GM12878 (cell line): Measurements from ENCODE around the gene NCAPH2. TPM values are rescaled to one million over a fixed set of nuclear protein-coding genes. Genes with fewer than 3 reads are reported as not detected.

ENCODE experiments used
- ATAC-seq: fragments of 200-7000 bp; cut with Tn5 transposase; 3 replicates; pipeline ENCODE4 v1.9.1; 2020; ENCODE audit warnings: mild to moderate bottlenecking, moderate library complexity
- BruUV-seq: library from RNA; stranded (reverse); fragments of 400-500 nt; replicated peaks from 2 replicates; lab custom pipeline; 2021; lab: Mats Ljungman, UMichigan
- CTCF ChIA-PET: fragments of 300-600 bp; sonication (Branson Sonifier 250); formaldehyde crosslinking; extraction: SDS; loops from one replicate; lab custom pipeline; 2021; ENCODE audit warnings: inconsistent platforms; lab: Yijun Ruan, JAX
- POLR2A ChIA-PET: fragments of 350-600 bp; formaldehyde crosslinking; extraction: SDS; loops from one replicate; lab custom pipeline; 2021; ENCODE audit warnings: inconsistent platforms; lab: Charles Lee
- RAD21 ChIA-PET: fragments of 300-600 bp; sonication (Branson Sonifier 250); formaldehyde crosslinking; loops from one replicate; lab custom pipeline; 2023; ENCODE audit warnings: antibody characterized with exemption; ENCODE audit not compliant: unreplicated experiment; lab: Charles Lee
- SMC1A ChIA-PET: fragments of 300-600 bp; sonication (Branson Sonifier 250); formaldehyde crosslinking; loops from one replicate; lab custom pipeline; 2023; ENCODE audit not compliant: unreplicated experiment, uncharacterized antibody; lab: Charles Lee
- DNase-seq: peaks from one replicate; pipeline ENCODE4 v3.0.0-alpha.2; 2011; ENCODE audit warnings: low read depth, low spot score
- FAIRE-seq: peaks from 3 replicates; lab custom pipeline; 2011; peaks lifted over from hg19 to GRCh38; lab: Jason Lieb, UNC
- H2AFZ ChIP-seq: 2 replicates; pipeline ENCODE4 v1.6.0; 2011; ENCODE audit warnings: low read depth, low read length, control low read depth; ENCODE audit not compliant: control insufficient read depth
- H3K27ac ChIP-seq: 2 replicates; pipeline ENCODE4 v1.5.1; 2011; ENCODE audit warnings: control low read depth; ENCODE audit not compliant: control insufficient read depth, insufficient read depth
- H3K27me3 ChIP-seq, 2 experiments: replicated peaks in 1 of 2; 2 replicates each; pipeline versions ENCODE4 v1.6.0 to v1.6.1; 2011; ENCODE audit warnings: low read length in 1 of 2; ENCODE audit not compliant: control insufficient read depth in 2 of 2, insufficient read depth in 2 of 2
- H3K36me3 ChIP-seq, 2 experiments: 2 replicates each; pipeline ENCODE4 v1.5.1; 2011; ENCODE audit warnings: low read length in 1 of 2; ENCODE audit not compliant: control insufficient read depth in 2 of 2, insufficient read depth in 2 of 2
- H3K4me1 ChIP-seq: 2 replicates; pipeline ENCODE4 v1.6.1; 2011; ENCODE audit warnings: mild to moderate bottlenecking, low read length, moderate library complexity, mixed read lengths; ENCODE audit not compliant: control insufficient read depth, insufficient read depth
- H3K4me2 ChIP-seq: 2 replicates; pipeline ENCODE4 v1.6.0; 2011; ENCODE audit warnings: control low read depth; ENCODE audit not compliant: control insufficient read depth, insufficient read depth
- H3K4me3 ChIP-seq: fragments of 200-600 bp; sonication (generic); 2 replicates; pipeline ENCODE4 v1.5.1; 2016
- H3K79me2 ChIP-seq: 2 replicates; pipeline ENCODE4 v1.6.0; 2011; ENCODE audit warnings: low read length; ENCODE audit not compliant: control insufficient read depth, insufficient read depth
- H3K9ac ChIP-seq: 2 replicates; pipeline ENCODE4 v1.8.0; 2011; ENCODE audit warnings: low read length, control low read depth, mixed read lengths; ENCODE audit not compliant: control insufficient read depth, insufficient read depth
- H3K9me3 ChIP-seq: replicated peaks from 3 replicates; pipeline ENCODE4 v1.5.1; 2011; ENCODE audit warnings: mild to moderate bottlenecking, low read length; ENCODE audit not compliant: control insufficient read depth, insufficient read depth
- H4K20me1 ChIP-seq: 2 replicates; pipeline ENCODE4 v1.6.0; 2011; ENCODE audit not compliant: control insufficient read depth, insufficient read depth
- CBX5 ChIP-seq: sonication (generic); IDR thresholded peaks from 2 replicates; pipeline ENCODE4 v1.6.1; 2016; ENCODE audit warnings: low read depth, moderate library complexity, mild to moderate bottlenecking, inconsistent platforms
- RAD21 ChIP-seq: IDR thresholded peaks from 2 replicates; pipeline ENCODE4 v1.6.1; 2011; ENCODE audit warnings: mild to moderate bottlenecking, low read depth, low read length, moderate library complexity; ENCODE audit not compliant: insufficient read depth
- SIN3A ChIP-seq: IDR thresholded peaks from 2 replicates; pipeline ENCODE4 v1.6.1; 2012; ENCODE audit warnings: low read depth, low read length, improper control_type of control experiment
- ZNF274 ChIP-seq: IDR thresholded peaks from one replicate; pipeline ENCODE4 v1.8.0; 2011; ENCODE audit not compliant: insufficient read length, insufficient read depth
- WGBS: methylation state at CpG from one replicate; pipeline ENCODE4 v1.1.6; 2016; ENCODE audit warnings: low lambda C conversion rate; ENCODE audit not compliant: insufficient replicate concordance, insufficient coverage; ENCODE audit errors: missing lambda C conversion rate; 5-methylcytosine and 5-hydroxymethylcytosine counted together
- in situ Hi-C: fragments of 300-500 bp; cut with MboI; formaldehyde crosslinking; loops from 9 replicates; pipeline ENCODE4 v1.14.3; 2018; ENCODE audit warnings: mixed read lengths
- intact Hi-C: fragments of 100-400 bp; cut with micrococcal nuclease; formaldehyde crosslinking; loops from one replicate; pipeline ENCODE4 v1.14.2; 2022; ENCODE audit not compliant: unreplicated experiment
- polyA plus RNA-seq, 11 experiments: library from polyadenylated mRNA; depleted of rRNA in 4 of 11; unstranded in 6 of 11; stranded (reverse) in 5 of 11; fragments of >200 nt; fragmentation: Nextera tagmentation in 4 of 11; fragmentation: Illumina TruSeq in 1 of 11; extraction: Ambion mirVana in 4 of 11; extraction: Trizol in 1 of 11; gene quantifications; 1 replicate in 1 of 11; 2 replicates in 10 of 11; pipeline versions ENCODE4 v1.2.1 to v1.2.3, GENCODE V29; 2011 to 2016; ENCODE audit warnings: inconsistent platforms in 2 of 11, missing spikeins in 2 of 11, low read depth in 1 of 11
- total RNA-seq, 4 experiments: library from RNA; depleted of rRNA in 3 of 4; stranded (reverse); fragments of >200 nt in 3 of 4; fragmentation: Illumina TruSeq in 1 of 4; extraction: Trizol in 1 of 4; gene quantifications; 2 replicates each; pipeline versions ENCODE4 v1.2.1 to v1.2.3, GENCODE V29; 2013 to 2021
- TF ChIP-seq, protein P1 (sequence below): fragments of 450-650 bp; IDR thresholded peaks from 2 replicates; pipeline ENCODE4 v1.6.1; 2016; ENCODE audit warnings: mild to moderate bottlenecking
- TF ChIP-seq, protein P2 (sequence below): IDR thresholded peaks from 2 replicates; pipeline ENCODE4 v1.6.1; 2012; ENCODE audit warnings: low read length, inconsistent platforms
- TF ChIP-seq, protein P3 (sequence below): IDR thresholded peaks from 2 replicates; pipeline ENCODE4 v1.6.1; 2012; ENCODE audit warnings: low read depth, low read length, improper control_type of control experiment

Gene NCAPH2
- total and polyA plus RNA-seq, 10 of the 15 experiments (the other 5 are each of a cell fraction or from before 2014, with no cell fraction given): 5.0 to 110 (median 59.9) TPM

DNA sequence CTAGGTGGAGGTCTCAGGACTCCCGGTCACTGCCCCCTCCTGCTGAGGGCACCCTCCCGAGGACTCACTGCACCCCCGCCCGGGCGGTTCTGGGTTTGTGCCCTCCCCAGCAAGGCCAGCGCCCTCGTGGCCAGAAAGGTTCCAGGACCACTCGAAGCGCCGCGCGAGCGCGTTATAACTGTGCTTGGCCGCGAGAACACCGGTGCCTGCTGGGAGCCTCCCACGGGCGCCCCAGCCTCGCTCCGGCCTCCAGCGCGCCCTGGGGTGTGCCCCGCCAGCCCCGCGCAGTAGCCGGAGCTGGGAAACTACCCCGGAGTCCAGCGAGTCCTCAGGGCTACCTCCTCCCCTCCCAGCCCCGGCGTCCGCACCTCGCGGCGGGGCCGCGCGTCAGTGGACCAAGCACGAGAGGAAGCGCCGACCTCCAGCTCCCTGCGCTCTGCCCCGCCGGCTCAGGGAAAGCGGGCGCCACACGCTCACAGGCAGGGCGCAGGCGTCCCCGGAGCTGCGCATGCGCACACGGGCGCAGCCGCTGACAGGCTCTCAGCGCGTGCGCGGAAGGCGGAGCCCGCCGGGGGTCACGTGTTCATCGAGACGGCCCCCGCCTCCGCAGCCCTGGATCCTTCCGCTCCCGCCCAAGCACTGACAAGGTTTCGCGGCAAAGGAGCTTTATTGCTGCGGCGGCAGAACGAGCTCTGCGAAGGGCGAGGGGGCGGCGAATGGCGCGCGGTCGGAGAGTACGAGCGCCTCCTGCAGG lies 17.3 kb downstream of the NCAPH2 start, which contains the start of gene SCO2 (continued):
- TF ChIP-seq RAD21 (peak; percentile 45; the same call in 1 of the 2 replicates), CBX5 (no peak)
- TF ChIP-seq, protein P1, sequence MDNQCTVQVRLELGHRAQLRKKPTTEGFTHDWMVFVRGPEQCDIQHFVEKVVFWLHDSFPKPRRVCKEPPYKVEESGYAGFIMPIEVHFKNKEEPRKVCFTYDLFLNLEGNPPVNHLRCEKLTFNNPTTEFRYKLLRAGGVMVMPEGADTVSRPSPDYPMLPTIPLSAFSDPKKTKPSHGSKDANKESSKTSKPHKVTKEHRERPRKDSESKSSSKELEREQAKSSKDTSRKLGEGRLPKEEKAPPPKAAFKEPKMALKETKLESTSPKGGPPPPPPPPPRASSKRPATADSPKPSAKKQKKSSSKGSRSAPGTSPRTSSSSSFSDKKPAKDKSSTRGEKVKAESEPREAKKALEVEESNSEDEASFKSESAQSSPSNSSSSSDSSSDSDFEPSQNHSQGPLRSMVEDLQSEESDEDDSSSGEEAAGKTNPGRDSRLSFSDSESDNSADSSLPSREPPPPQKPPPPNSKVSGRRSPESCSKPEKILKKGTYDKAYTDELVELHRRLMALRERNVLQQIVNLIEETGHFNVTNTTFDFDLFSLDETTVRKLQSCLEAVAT: no peak

DNA sequence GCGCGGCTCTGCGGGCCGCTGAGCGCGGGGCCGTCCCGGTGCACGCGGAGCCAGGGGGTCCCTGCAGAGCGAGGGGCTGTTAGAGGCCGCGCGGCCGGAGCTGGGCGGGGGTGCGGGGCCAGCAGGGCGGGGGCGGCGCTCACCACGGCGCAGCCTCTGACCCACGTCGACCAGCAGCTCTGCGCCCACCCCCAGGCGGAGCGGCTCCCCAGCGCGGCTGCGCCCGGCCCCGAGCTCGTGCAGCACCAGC lies 17.8 kb downstream of the NCAPH2 start:
- no peaks in the 10 kb centered on the region for H3K9me3 ChIP-seq
- DNase-seq (no peak), ATAC-seq (no peak), FAIRE-seq (no peak)
- peaks cover 16% of the 10 kb centered on the region for H3K4me1 ChIP-seq
- ChIA-PET CTCF (interaction anchor here (0.6 to 3.5 kb wide), 28 partner anchors 8 to 250 kb away, joined by 3 to 38 read pairs (median 4); partner anchors contain the start of genes ARSA, KLHDC7B, LMF2 and NCAPH2), SMC1A (interaction anchor here (0.7 to 5.8 kb wide), 16 partner anchors 9 to 275 kb away, joined by 3 to 58 read pairs (median 6); partner anchors contain the start of genes CHKB, HDAC10, LMF2 and NCAPH2), RAD21 (interaction anchor here (0.6 to 6.3 kb wide), 24 partner anchors 9 to 285 kb away, joined by 3 to 106 read pairs (median 4); partner anchors contain the start of genes CHKB, LMF2, NCAPH2 and SYCE3), POLR2A (interaction anchor here (0.5 to 6.5 kb wide), 19 partner anchors 11 to 211 kb away, joined by 3 to 232 read pairs (median 5); partner anchors contain the start of genes KLHDC7B, LMF2, NCAPH2 and SYCE3)
- no peaks in the 10 kb centered on the region for H4K20me1 ChIP-seq
- H3K79me2 ChIP-seq: peaks cover 56% of the 10 kb centered on the region
- H3K27me3 ChIP-seq: no peaks in the 10 kb centered on the region
- no TSS peak for BruUV-seq
- H3K27ac ChIP-seq: peak overlapping the region; percentile 94
- H2AFZ ChIP-seq: peak overlapping the region; percentile 55; the same call in 1 of the 2 replicates
- TF ChIP-seq, protein P2, sequence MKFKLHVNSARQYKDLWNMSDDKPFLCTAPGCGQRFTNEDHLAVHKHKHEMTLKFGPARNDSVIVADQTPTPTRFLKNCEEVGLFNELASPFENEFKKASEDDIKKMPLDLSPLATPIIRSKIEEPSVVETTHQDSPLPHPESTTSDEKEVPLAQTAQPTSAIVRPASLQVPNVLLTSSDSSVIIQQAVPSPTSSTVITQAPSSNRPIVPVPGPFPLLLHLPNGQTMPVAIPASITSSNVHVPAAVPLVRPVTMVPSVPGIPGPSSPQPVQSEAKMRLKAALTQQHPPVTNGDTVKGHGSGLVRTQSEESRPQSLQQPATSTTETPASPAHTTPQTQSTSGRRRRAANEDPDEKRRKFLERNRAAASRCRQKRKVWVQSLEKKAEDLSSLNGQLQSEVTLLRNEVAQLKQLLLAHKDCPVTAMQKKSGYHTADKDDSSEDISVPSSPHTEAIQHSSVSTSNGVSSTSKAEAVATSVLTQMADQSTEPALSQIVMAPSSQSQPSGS: no peak
- TF ChIP-seq ZNF274: no peak
- TF ChIP-seq, protein P3, sequence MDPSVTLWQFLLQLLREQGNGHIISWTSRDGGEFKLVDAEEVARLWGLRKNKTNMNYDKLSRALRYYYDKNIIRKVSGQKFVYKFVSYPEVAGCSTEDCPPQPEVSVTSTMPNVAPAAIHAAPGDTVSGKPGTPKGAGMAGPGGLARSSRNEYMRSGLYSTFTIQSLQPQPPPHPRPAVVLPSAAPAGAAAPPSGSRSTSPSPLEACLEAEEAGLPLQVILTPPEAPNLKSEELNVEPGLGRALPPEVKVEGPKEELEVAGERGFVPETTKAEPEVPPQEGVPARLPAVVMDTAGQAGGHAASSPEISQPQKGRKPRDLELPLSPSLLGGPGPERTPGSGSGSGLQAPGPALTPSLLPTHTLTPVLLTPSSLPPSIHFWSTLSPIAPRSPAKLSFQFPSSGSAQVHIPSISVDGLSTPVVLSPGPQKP: no peak
- 0 out of 2 replicates have a peak, but pooled peaks have one; percentile 7 for TF ChIP-seq SIN3A
- WGBS: 0% methylated on average over 2 of the region's 33 CpGs
- peaks cover 5 to 30% of the 10 kb centered on the region in 2 experiments; a peak in 3 of 4 replicates for H3K36me3 ChIP-seq
- peak overlapping the region; percentile 99 for H3K4me2 ChIP-seq
- intact Hi-C loops (loop anchor here (5.0 kb wide), 2 partner anchors 37 to 57 kb away; partner anchors contain the start of genes CHKB and SYCE3), in situ Hi-C loops (loop anchor here (5.0 kb wide), 1 partner anchor 97 kb away; no protein-coding TSS in a partner anchor)
- H3K9ac ChIP-seq: peak overlapping the region; percentile 94; the same call in 1 of the 2 replicates
- H3K4me3 ChIP-seq: peak overlapping the region; percentile 74
